ENCODE measurements around the gene RTRAF. TPM values are rescaled to one million over a fixed set of nuclear protein-coding genes. Genes with fewer than 3 reads are reported as not detected.

The RTRAF gene
- total RNA-seq, 2 donors from 2014 or later = 123 to 135 TPM

DNA sequence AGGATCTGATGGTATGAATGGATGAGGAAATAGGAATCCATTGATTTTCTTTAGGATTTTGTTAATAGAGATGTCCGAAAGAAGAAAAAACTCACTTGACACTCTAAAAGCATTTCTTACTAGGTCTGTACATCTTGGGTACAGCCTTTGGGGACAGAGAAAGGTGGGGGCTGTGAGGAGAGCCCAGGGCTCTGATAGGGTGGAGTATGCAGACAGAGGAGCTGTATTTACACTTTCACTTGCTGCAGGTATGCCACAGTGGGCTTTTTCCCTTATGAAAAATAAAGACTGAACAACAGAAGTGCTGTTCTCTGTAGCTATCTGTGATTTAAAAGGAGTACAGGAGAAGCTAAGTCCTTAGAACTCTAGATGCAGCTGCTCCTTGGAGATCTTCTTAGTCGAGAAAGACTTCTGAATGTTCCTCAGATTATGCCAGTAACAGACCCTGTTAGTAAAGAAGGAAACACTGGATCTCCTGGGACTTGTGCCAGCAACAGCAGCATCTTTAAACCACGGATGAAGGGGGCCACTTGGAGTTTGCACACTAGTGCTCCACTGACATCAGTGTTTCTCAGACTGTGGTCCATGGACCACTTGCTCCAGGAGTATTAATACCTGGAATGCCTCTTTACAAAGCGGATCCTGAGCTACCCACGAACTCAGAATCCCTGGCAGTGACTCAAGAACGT is 19.4 kb upstream of the RTRAF start:
- ATAC-seq = no peak
- H3K9me3 ChIP-seq (ENCODE audit: control insufficient read depth, low read length, poor library complexity, severe bottlenecking) = no peaks in the 10 kb centered on the region
- no peaks in the 10 kb centered on the region for H3K36me3 Mint-ChIP-seq (ENCODE audit: low read depth)
- H3K27me3 Mint-ChIP-seq = no peaks in the 10 kb centered on the region
- no peak for DNase-seq
- no peak overlapping the region for H3K4me3 Mint-ChIP-seq
- peak overlapping the region; percentile 41 for H3K27ac Mint-ChIP-seq
- H3K4me1 Mint-ChIP-seq = peaks cover 8% of the 10 kb centered on the region

DNA sequence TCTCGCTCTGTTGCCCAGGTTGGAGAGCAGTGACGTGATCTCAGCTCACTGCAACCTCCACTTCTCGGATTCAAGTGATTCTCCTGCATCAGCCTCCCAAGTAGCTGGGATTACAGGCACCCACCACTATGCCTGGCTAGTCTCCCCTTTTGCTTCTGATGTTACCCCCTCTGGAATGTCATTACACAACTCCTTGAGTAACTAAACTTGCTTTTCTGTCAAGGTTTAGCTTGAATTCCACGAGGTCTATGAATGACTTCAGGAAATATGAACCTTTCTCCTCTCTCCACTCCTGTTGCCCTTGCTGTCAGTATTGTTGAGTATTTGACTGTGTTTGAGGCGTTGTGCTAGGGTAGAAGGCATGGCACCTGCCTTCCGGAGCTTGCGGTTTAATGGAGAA is 16.8 kb upstream of the RTRAF start:
- ATAC-seq = no peak

DNA sequence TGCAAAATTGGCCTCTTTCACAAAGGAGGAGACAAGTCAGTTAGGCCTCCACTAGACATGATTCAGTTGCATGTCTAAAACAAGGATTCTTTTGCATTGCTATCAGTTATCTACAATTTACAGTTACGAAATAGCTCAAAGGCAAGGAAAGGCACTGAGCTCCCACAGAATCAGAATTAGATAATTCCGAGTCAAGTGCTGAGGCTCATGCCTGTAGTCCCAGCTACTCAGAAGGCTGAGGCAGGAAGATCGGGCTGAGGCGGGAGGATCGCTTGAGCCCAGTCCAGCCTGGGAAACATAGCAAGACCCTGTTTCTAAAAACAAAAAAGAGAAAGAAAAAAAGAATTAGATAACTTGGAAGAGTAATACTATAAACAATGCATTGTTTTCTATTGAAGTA is 12.3 kb upstream of the RTRAF start:
- H3K36me3 Mint-ChIP-seq (ENCODE audit: low read depth) = no peaks in the 10 kb centered on the region
- DNase-seq (no peak), ATAC-seq (no peak)
- peaks cover 11% of the 10 kb centered on the region for H3K27me3 Mint-ChIP-seq
- H3K9me3 ChIP-seq (ENCODE audit: control insufficient read depth, low read length, poor library complexity, severe bottlenecking) = no peaks in the 10 kb centered on the region
- H3K4me1 Mint-ChIP-seq = no peaks in the 10 kb centered on the region
- H3K4me3 Mint-ChIP-seq = no peak overlapping the region
- H3K27ac Mint-ChIP-seq = no peak overlapping the region

More for the DNA sequence above, 16.8 kb upstream of the RTRAF start:
- no peaks in the 10 kb centered on the region for H3K9me3 ChIP-seq (ENCODE audit: control insufficient read depth, low read length, poor library complexity, severe bottlenecking)
- no peak for DNase-seq
- no peaks in the 10 kb centered on the region for H3K27me3 Mint-ChIP-seq
- peak overlapping the region; percentile 63 for H3K27ac Mint-ChIP-seq
- peaks cover 8% of the 10 kb centered on the region for H3K4me1 Mint-ChIP-seq
- H3K4me3 Mint-ChIP-seq = no peak overlapping the region
- no peaks in the 10 kb centered on the region for H3K36me3 Mint-ChIP-seq (ENCODE audit: low read depth)

DNA sequence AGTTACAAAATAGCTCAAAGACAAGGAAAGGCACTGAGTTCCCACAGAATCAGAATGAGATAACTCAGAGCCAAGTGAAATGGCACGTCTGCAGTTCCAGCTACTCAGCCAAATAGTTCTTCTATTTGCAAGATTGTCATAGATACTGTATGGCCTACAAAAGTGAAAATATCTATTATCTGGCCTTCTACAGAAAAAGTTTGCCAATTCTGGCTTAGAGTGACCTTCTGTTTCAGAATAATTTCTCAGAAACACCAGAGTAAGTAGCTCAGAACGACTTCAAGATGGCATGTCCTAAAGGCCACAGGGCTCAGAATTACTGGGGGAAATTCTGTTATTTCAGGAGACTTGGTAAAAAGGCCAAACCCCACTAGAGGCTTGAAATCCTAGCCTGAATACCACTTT is 10.7 kb upstream of the RTRAF start:
- ATAC-seq (no peak), DNase-seq (no peak)
- no peak overlapping the region for H3K4me3 Mint-ChIP-seq

DNA sequence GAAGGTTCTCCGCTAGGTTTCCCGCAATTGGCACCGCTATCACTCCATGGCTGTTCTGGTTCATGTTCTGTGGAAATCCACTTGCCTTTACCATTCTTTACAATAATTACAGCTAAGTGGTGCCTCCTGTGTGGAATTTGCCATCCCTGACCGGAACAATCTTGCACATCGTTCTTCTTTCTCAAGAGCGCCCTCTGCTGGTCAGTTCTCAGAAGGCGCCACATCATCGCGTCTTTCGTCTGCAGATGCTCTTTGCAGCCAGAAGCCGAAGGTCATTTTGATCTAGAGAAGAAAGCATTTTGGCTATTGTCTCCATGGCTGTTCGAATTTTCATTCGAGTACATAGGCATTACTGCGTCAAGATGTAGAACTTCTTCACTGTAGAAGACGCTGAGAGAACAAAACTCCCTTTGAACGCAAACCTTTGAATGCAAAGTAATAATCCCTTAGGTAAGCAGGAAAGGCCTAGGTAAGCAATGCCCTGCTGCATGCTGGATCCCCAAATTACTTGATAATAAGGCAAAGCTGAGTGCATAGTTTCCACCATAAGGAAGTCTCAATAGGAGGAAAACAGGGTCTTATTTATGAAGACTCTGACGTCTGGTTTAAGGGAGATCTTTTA is 10.1 kb upstream of the RTRAF start:
- DNase-seq (peak; percentile 62 to 81 (median 65)), ATAC-seq (peak; percentile 86)
- Mint-ChIP-seq H3K27me3 (peaks cover 11% of the 10 kb centered on the region), H3K4me3 (no peak overlapping the region), H3K27ac (no peak overlapping the region), H3K4me1 (no peaks in the 10 kb centered on the region), H3K36me3 (ENCODE audit: low read depth) (peaks cover 4% of the 10 kb centered on the region)
- no peaks in the 10 kb centered on the region for H3K9me3 ChIP-seq (ENCODE audit: control insufficient read depth, low read length, poor library complexity, severe bottlenecking)

More for the DNA sequence above, 10.7 kb upstream of the RTRAF start:
- no peak overlapping the region for H3K27ac Mint-ChIP-seq
- H3K9me3 ChIP-seq (ENCODE audit: control insufficient read depth, low read length, poor library complexity, severe bottlenecking) = no peaks in the 10 kb centered on the region
- peaks cover 4% of the 10 kb centered on the region for H3K36me3 Mint-ChIP-seq (ENCODE audit: low read depth)
- H3K4me1 Mint-ChIP-seq = no peaks in the 10 kb centered on the region
- H3K27me3 Mint-ChIP-seq = peaks cover 11% of the 10 kb centered on the region

DNA sequence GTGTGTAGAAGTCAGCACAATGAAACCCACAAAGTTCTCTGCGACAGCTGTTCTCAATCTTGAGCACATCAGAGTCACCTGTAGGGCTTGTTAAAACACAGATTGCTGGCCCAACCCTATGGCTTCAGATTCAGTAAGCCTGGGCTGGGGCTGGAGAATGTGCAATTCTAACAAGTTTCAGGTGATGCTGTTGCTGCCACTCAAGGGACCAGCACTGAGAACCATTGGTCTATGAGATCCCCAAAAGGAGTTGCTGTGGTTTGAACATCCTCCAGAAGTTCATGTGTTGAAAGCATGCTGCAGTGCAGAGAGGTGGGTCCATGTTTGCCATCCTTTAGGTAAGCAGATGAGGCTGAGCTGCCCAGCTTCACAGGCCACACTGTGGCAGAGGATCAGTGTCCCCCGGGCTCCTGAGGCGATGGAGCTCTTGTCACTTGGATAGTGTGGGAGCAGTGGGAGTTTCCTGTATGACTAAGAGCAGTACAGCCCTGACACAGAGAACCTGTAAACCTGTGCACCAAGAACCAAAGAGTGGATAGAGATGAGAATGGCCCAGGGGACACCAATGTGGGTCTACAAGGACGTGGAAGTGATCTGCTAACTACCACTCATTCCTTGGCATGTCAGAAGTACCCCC is 8.0 kb upstream of the RTRAF start:
- ATAC-seq (no peak), DNase-seq (no peak)
- peaks cover 5% of the 10 kb centered on the region for H3K4me1 Mint-ChIP-seq
- no peak overlapping the region for H3K27ac Mint-ChIP-seq
- no peak overlapping the region for H3K4me3 Mint-ChIP-seq
- peaks cover 4% of the 10 kb centered on the region for H3K36me3 Mint-ChIP-seq (ENCODE audit: low read depth)
- peaks cover 16% of the 10 kb centered on the region for H3K27me3 Mint-ChIP-seq
- no peaks in the 10 kb centered on the region for H3K9me3 ChIP-seq (ENCODE audit: control insufficient read depth, low read length, poor library complexity, severe bottlenecking)

DNA sequence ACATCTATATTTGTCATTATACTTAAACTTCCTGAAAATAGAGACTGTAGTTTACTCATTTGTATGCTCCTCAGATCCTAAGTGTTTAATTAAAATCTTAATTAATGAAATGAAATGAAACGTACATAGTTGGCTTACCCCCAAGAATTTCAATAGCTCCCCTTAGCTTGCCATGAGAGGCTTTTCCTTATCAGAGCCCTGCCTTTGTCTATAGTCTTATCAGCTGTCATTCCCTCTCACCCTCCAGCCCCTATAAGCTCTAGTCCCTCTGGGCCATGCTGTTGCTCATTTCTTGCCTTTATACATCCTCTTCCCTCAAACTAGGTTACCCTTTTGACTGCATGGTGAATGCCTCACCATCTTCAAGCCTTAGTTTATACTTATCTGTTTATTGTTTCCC is 1.1 kb upstream of the RTRAF start:
- Mint-ChIP-seq H3K4me3 (peak overlapping the region; percentile 98), H3K36me3 (ENCODE audit: low read depth) (no peaks in the 10 kb centered on the region), H3K27me3 (peaks cover 5% of the 10 kb centered on the region), H3K27ac (peak overlapping the region; percentile 97), H3K4me1 (peaks cover 18% of the 10 kb centered on the region)
- no peak for DNase-seq
- no peaks in the 10 kb centered on the region for H3K9me3 ChIP-seq (ENCODE audit: control insufficient read depth, low read length, poor library complexity, severe bottlenecking)
- ATAC-seq = no peak

DNA sequence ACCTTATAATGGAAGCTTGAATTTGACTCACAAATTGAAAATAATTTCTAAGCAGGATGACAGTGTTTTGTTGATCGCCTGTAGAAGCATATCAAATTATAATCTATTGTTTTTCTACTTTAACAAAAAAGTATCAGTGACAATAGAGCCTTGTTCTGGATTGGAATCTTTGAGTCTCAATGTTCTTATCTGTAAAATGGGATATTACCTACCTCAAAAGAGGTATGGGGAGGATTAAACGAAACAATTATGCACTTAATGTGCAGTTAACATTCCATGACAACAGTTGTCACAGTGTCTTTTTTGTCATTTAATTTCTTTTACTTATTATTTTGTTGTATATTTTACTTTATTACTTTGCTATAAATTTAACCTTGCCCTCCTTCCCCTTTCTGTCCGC is 1.1 kb downstream of the RTRAF start:
- H3K36me3 Mint-ChIP-seq (ENCODE audit: low read depth) = peaks cover 11% of the 10 kb centered on the region
- no peaks in the 10 kb centered on the region for H3K27me3 Mint-ChIP-seq
- no peaks in the 10 kb centered on the region for H3K9me3 ChIP-seq (ENCODE audit: control insufficient read depth, low read length, poor library complexity, severe bottlenecking)
- peak overlapping the region; percentile 97 for H3K27ac Mint-ChIP-seq
- no peak for ATAC-seq
- H3K4me1 Mint-ChIP-seq = peaks cover 20% of the 10 kb centered on the region
- H3K4me3 Mint-ChIP-seq = peak overlapping the region; percentile 98
- no peak for DNase-seq

DNA sequence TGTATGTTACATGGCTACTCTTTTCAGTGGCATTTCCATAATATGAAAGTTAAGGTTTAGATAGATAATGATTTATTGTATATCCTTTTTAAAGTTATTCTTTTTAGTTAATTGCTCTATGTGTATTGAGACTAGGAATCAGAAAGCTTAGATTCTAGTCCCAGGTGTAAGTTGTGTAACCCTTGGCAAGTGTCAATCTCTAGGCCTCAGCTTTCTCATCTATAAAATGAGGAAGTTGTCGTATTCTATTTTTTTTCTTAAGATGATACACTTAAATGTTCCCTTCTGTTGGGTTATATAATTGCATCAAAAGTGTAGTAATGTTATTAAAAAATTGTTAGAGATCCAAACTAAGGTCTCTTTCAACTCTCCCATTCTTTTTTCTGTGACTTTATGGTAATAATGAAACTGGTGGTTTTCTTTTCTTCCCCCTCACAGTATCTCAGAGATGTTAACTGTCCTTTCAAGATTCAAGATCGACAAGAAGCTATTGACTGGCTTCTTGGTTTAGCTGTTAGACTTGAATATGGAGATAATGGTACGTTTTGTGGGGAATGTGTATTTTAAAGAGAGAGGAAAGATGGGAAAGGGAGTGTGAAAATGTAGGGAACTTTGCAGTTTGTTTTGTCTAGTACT is 4.1 kb downstream of the RTRAF start:
- H3K4me1 Mint-ChIP-seq = peaks cover 19% of the 10 kb centered on the region
- DNase-seq (no peak), ATAC-seq (no peak)
- H3K27ac Mint-ChIP-seq = peak overlapping the region; percentile 85
- no peaks in the 10 kb centered on the region for H3K27me3 Mint-ChIP-seq
- peaks cover 11% of the 10 kb centered on the region for H3K36me3 Mint-ChIP-seq (ENCODE audit: low read depth)
- no peaks in the 10 kb centered on the region for H3K9me3 ChIP-seq (ENCODE audit: control insufficient read depth, low read length, poor library complexity, severe bottlenecking)
- no peak overlapping the region for H3K4me3 Mint-ChIP-seq

DNA sequence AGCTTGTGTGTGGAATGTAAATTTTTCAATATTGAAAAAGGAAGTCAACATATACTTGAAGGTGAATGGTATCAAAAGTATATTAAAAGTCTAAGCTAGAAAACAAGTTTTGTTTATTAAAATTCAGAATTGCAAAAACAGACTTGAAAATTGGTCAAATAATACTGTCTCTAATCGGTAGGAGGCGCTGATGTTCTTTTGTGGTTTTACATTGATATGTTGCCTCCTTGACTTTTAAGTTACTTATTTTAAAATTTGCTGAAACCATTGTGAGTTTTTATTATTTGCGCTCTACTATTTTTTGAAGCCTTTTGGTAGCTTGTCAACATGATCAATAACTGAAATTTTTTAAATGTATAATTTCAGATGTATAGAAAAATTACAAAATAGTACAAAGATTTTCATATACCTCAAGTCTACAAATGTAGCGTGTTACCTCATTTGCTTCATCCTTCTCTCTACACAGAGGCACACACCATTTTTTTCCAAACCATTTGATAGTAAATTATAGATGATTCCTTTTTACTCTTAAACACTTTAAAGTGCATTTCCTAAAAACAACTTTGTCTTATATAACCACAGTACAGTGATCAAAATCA is 6.9 kb downstream of the RTRAF start:
- no peak overlapping the region for H3K27ac Mint-ChIP-seq
- peaks cover 8% of the 10 kb centered on the region for H3K4me1 Mint-ChIP-seq
- H3K27me3 Mint-ChIP-seq = no peaks in the 10 kb centered on the region
- no peaks in the 10 kb centered on the region for H3K9me3 ChIP-seq (ENCODE audit: control insufficient read depth, low read length, poor library complexity, severe bottlenecking)
- DNase-seq (no peak), ATAC-seq (peak; percentile 44)
- H3K4me3 Mint-ChIP-seq = no peak overlapping the region
- H3K36me3 Mint-ChIP-seq (ENCODE audit: low read depth) = peaks cover 11% of the 10 kb centered on the region

DNA sequence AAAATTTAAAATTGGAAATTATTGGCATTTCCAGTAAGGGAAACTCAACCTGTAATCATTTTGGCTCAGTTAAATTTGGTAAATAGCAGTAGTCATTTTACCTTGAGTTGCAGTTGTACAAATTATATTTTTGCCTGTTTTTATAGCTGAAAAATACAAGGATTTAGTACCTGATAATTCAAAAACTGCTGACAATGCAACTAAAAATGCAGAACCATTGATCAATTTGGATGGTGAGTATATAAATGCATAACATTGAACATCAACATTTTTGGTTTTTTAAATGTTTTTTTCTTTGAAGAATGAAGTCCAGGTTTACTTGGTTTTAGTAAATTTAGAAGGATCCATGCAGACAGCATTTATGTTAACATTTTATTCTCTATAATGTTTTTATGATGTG is 9.0 kb downstream of the RTRAF start:
- DNase-seq = no peak
- ATAC-seq = no peak
- no peaks in the 10 kb centered on the region for H3K27me3 Mint-ChIP-seq
- peaks cover 11% of the 10 kb centered on the region for H3K36me3 Mint-ChIP-seq (ENCODE audit: low read depth)
- no peak overlapping the region for H3K27ac Mint-ChIP-seq
- no peak overlapping the region for H3K4me3 Mint-ChIP-seq
- H3K9me3 ChIP-seq (ENCODE audit: control insufficient read depth, low read length, poor library complexity, severe bottlenecking) = no peaks in the 10 kb centered on the region
- H3K4me1 Mint-ChIP-seq = peaks cover 8% of the 10 kb centered on the region

DNA sequence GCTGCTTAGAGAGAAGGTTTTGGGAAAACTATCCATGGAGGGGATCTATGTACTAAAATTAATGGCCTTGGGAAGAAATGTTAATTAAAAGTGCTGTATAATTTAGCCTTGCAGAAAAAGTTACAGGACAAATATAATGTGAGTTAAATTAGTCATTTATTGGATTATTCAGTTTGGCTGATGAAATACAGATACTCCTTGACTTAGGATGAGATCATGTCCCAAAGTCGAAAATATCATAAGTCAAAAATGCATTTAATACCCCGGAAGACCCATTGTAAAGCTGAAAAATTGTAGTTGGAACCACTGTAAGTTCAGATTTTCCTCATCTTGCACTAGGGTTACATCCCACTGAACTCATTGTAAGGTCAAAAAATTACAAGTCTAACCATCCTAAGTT is 9.7 kb downstream of the RTRAF start:
- H3K27me3 Mint-ChIP-seq = no peaks in the 10 kb centered on the region
- H3K36me3 Mint-ChIP-seq (ENCODE audit: low read depth) = peaks cover 8% of the 10 kb centered on the region
- no peak for ATAC-seq
- H3K4me1 Mint-ChIP-seq = peaks cover 4% of the 10 kb centered on the region
- no peak for DNase-seq
- no peak overlapping the region for H3K4me3 Mint-ChIP-seq
- no peak overlapping the region for H3K27ac Mint-ChIP-seq
- no peaks in the 10 kb centered on the region for H3K9me3 ChIP-seq (ENCODE audit: control insufficient read depth, low read length, poor library complexity, severe bottlenecking)

DNA sequence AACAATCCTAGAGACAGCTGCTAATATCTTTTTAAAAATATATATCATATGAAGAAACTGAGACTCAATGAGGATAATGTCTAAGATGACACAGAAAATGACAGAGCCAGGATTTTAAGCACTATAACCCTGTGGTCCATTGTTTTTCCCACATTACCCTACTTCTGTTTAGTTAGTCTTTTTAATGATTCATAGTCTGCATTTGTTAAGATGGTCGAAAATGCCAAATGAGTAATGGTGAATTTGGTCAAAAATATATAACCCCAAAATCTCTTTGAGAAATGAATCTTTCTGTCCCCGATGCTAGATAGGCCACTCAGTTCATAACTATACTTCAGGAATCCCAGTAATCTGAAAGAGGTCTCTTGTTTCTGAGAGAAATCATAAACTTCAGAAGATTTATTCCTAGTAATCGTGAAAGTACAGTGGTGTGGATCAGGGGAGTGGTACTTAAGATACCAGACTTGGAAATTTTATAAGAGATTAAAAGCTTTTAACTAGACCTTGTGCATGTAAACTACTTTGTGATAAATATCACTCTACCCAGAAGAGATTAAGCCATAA is 10.8 kb downstream of the RTRAF start:
- H3K9me3 ChIP-seq (ENCODE audit: control insufficient read depth, low read length, poor library complexity, severe bottlenecking) = no peaks in the 10 kb centered on the region
- H3K36me3 Mint-ChIP-seq (ENCODE audit: low read depth) = peaks cover 5% of the 10 kb centered on the region
- no peaks in the 10 kb centered on the region for H3K4me1 Mint-ChIP-seq
- no peak for DNase-seq
- ATAC-seq = no peak
- H3K4me3 Mint-ChIP-seq = no peak overlapping the region
- no peak overlapping the region for H3K27ac Mint-ChIP-seq
- H3K27me3 Mint-ChIP-seq = no peaks in the 10 kb centered on the region
